SKM-1 (cell line): ENCODE results near the gene TXNL1.
"Not testable (repeated sequence)": the region's sequence is repeated elsewhere in the genome, so short reads cannot be mapped to it uniquely, and the experiment has no call there.

Source experiments
- DNase-seq: peaks from one replicate; lab custom pipeline; 2025; ENCODE audit not compliant: unreplicated experiment; lab: John Stamatoyannopoulos, UW

TXNL1 gene

DNA sequence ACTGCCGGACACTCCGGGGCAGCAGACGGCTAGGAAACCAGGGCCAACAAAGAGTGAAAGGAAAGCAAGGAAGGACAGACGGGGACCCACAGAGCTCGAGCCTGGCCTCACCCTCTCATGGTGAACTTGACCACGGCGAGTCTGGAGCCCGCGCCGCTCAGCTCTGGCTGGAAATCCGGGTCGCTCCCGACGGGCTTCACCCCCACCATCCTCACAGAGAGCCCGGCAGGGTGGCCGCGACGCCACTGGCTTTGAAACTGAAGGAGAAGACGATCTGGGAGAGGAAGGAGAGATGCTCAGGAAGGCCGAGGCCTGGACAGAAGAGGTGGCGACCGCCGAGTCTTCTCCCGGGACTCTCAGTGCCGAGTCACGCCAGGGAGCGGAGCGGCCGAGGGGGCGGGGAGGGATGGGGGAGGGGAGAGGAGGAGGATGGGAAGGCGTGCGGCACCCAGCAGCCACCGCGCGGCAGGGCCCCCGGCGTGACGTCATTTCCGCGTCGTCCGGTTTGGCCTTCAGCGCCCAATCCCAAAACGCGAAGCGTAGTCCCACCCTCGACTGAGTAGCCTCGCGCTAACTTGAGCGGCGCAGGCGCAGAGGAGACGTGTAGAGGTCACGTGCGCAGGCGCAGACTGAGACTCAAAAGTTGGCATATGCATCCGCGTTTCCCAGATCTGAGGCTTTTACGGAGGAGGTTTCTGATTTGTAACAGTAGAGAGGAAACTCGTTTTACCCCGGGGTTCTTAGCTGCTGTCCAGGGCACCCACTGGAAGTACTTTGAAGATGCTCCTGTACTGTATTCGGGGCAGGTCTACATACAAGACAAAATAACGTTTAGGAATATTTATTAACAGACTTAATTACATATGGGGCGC is at the start of gene TXNL1:
Gene TXNL1, minus strand, starts transcription at position 361 of the 872 bp plus-strand sequence. Its CDS starts 152 bp downstream, at position 209.
- peak; percentile 90 for DNase-seq

DNA sequence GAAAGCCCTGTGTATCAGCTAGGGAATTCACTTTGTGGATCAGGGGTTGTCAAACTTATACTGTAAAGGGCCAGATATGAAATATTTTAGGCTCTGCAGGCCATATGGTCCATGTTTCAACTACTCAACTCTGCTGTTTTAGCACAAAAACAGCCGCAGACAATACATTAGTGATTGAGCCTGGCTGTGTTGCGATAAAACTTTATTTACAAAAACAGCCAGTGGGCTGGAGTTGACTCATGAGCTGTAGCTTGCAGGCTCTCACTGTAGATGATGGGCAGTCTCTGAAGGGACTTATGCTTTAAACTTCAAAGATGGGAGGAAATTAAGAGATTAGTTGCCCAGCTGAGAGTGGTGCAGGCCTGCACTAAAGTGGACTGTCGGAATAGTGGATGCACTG is 45.9 kb upstream of the TXNL1 start:
- no peak for DNase-seq

DNA sequence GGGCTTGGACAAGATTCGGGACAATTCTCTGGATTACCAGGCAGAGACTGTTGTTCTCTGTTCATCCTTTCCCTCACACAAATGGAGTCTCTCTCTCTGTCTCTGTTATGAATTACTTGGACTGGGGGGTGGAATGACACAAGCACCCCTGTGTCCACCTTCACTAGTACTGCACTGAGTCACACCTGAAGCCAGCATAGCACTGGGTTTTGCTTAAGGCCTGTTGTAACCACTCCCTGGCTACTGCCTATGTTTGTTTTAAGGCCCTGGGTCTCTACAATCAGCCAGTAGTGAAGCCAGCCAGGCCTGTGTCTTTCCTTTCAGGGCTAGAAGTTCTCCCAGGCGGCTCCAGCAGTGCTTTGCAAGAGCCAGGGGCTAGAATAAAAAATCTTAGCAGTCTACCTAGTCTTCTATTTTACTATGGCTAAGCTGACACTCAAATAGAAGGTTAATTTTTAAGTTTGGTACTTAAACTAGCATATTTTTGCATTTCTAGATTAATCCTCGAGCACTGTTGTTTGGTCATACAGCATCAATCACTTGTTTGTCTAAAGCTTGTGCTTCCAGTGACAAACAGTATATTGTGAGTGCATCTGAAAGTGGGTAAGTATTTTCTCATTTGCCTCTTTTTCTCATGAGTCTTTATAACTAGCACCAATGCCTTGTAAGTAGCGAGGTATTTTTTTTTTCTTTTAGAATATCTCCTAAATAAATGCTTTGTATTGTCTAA is 40.6 kb upstream of the TXNL1 start:
- DNase-seq, result no peak

DNA sequence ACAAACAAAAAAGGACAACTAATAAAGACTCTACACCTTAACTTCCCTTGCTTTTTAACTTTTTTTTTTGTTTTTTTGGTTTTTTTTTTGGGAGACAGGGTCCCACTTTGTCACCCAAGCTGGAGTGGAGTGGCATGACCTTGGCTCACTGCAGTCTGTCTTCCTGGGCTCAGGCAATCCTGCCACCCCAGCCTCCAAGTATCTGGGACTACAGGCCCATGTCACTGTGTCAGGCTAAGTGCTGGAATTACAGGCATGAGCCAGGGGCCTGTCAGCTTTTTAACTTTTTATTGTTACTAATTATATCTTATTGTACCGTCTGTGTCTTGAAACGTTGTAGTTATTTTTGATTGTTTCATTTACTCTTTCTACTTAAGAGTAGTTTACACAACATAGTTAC is 38.2 kb upstream of the TXNL1 start:
- DNase-seq, result no peak

DNA sequence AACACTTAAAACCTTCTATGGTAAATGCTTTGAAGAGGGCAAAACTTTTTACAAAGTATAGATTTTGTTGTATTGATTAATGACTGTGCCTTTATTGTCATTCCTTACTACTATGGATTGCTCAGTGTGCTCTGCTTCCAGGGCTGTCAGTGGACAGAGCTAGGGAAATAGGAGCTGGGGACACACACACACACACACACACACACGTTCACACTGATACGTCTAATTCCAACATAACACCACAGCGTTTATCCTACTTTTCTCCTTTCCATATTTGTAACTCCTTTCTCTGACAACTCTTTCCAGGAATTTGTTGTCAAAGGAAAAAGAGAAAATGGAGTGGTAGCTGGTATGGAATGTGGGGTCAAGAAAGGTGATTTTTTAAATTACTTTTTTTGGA is 34.6 kb upstream of the TXNL1 start:
- DNase-seq, result no peak

DNA sequence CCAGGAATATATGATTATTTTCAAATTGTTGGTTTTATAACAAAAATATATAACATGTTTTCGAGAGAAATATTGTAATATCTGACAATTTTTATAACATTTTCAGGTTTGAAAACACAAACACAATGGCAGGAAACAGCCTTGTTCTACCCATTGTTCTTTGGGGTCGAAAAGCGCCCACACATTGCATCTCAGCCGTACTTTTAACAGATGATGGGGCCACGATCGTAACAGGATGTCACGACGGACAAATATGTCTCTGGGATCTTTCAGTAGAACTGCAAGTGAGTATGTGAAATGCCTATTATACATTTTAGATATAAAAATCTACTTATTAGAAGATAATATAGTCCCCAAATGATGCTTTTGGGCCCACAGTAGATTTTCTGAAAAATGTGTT is 34.0 kb upstream of the TXNL1 start:
- no peak for DNase-seq

DNA sequence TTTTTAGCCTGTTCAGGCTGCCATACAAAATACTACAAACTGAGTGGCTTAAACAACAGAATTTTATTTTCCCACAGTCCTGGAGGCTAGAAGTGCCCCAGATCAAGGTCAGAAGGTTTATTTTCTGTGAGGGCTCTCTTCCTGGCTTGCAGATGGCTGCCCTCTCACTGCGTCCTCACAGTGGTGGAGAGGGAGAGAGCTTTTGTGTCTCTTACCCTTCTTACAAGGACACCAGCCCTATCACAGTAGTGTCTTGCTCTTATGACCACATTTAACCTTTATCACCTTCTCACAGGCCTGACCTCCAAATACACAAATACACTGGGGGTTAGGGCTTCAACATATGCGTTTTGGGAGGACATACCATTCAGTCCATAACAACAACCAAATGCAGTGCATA is 24.5 kb upstream of the TXNL1 start:
- DNase-seq, result no peak

DNA sequence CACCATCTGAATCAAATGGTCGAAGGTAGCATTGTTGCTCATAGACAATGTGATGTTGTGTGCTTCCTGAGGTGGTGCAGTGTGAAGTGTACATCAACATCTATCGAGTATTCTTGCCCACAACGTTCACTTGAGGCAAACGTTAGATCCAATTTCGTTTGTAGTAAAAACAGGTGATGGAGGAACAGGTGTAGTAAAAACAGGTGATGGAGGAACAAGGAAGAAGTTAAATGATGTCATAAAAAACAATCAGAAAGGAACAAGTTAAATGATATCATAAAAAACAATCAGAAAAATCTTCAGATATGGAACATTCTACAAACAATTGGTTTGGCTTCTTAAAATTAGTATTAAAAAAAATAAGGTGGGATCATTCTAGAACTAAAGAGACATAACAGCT is 24.1 kb upstream of the TXNL1 start:
- DNase-seq, result no peak

DNA sequence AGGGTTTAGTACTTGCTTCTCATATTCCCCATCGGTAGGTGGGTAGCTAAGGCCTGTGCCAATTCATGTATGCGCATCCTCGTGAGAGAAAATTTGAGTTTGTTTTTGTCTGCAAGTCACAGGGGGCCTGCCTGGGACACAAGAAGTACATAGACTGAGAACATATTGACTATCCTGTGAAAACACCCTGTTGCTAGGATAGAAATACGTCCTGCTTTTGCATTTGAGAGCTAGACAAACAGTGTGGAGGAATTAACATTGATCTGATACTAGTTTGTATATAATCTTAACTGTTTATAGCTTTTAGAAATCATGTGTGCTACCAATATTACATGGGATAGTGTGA is 23.6 kb upstream of the TXNL1 start:
- no peak for DNase-seq

DNA sequence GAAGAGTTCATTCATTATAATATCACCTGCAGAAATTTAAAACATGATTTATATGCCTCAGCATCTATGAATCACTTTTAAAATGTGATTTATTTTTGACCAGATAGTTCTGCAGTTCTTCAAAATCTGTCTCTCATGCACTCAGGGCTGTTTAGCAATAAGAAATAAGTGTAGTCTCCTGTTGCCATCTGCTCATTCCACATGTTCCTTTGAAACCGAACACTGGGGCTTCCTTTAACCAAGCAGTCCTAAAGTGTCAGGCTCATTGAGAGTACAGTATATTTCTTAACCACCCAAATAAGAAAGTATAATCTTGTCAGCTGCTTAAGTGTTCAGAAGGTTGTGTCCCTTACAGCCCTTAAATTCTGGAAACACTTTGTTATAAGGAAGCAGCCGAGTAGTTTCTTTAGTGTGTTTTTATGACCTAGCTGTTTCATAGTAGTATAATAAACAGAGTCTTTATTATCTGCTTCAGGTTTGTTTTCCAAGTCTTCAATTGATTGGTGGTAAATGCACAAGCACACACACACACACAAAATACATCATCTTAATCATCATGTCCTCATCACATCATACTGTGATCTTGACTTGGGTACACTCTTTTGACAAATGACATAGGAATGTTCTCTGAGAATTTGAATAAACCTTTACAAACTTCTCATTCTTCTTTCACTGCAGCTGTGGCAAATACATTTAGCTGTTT is 23.1 kb upstream of the TXNL1 start:
- DNase-seq, result no peak

DNA sequence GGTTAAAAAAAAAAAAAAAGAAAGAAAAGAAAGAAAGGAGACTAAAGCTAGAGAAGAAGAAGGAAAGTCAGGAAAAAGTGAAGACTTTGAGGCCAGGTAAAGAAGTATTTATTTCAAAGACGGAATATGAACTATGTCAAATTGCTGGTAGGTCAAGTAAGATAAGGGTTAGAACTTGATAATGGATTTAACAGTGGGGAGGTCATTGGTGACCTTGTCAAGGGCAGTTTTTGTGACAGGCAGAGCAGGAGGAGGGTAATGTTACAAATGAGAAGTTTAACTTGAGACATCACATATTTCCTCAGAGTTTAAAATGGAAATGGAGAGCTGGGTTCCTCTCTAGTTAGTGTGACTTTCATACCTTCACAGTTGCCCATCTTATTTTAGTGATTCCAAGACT is 22.3 kb upstream of the TXNL1 start:
- no peak for DNase-seq

DNA sequence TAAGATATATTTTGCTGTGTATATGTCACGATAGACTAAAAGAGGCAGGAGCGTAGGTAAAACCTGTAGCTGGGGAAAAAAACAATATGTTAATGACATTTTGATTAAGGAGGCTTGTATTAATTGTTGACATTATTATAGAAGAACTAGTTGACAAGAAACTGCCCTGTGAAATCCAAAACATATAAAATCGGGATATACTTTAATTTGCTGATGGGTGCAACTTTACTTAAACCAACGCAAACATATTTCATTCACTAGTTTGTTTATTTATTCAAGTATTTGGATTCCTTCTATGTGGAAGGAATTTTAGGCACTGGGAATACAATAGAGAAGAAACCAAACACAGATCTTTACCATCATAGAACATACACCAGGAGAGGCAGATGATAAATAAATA is 20.7 kb upstream of the TXNL1 start:
- no peak for DNase-seq

DNA sequence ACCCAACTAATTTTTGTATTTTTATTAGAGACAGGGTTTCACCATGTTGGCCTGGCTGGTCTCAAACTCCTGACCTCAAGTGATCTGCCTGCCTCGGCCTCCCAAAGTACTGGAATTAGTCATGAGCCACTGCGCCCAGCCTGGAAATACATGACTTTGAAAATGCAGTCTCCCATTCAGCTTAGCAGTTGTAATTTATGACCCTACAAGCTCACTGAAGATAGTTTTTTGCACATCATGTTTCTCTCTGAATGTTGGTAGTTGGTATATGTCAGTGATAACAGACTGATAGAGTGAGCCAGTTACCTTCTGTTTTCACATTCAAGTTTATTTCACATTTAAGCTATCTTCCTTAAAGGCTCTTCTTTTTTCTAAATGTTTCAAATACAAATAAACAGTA is 19.9 kb upstream of the TXNL1 start:
- no peak for DNase-seq

DNA sequence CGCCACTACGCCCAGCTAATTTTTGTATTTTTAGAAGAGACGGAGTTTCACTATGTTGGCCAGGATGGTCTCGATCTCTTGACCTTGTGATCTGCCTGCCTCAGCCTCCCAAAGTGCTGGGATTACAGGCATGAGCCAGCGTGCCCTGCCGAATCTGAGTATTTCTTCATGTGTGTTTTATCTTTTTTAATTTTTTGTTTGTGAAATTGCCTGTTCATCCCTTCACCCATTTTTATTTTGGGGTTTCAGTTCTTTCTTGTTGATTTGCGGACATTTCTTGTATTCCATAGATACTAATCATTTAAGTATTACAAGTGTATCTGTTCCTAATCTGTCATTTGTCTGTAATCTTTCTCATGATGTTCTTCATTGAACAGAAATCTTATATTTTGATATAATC is 15.9 kb upstream of the TXNL1 start:
- DNase-seq, result not testable (repeated sequence)

DNA sequence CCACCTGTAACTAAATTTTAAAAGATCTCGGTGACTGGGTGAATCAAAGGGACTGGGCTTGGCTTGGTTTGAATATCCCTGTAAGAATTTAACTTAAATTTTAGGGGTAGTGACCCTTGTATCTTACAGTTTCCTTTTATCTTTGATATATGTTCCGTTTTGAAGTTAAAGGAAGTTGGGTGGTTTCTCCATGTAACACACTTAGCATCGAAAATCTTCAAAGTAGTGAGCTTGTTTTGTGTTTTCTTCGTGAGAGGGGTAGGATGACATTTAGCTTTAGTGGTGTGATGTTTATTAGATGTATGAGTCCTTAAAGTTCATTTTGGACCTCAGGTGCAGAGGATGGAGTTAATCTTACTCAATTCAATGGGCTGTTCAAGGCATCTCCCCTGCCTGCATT is 14.4 kb upstream of the TXNL1 start:
- no peak for DNase-seq

DNA sequence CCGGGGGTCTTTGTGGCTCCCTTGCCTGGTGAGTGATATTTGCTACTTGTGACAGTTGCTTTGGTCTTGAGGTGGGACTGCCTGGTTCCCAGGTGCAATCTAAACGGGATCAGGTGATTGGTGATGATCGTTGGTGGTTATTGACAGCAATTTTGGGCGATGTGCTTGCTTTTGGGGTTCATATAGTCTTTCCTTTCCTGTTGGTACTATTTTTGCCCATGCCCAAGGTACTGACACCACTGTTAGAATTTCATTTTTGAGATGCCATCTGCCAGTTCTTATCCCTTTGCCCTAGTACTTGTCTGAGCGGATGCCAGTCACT is 13.3 kb upstream of the TXNL1 start:
- DNase-seq, result no peak

DNA sequence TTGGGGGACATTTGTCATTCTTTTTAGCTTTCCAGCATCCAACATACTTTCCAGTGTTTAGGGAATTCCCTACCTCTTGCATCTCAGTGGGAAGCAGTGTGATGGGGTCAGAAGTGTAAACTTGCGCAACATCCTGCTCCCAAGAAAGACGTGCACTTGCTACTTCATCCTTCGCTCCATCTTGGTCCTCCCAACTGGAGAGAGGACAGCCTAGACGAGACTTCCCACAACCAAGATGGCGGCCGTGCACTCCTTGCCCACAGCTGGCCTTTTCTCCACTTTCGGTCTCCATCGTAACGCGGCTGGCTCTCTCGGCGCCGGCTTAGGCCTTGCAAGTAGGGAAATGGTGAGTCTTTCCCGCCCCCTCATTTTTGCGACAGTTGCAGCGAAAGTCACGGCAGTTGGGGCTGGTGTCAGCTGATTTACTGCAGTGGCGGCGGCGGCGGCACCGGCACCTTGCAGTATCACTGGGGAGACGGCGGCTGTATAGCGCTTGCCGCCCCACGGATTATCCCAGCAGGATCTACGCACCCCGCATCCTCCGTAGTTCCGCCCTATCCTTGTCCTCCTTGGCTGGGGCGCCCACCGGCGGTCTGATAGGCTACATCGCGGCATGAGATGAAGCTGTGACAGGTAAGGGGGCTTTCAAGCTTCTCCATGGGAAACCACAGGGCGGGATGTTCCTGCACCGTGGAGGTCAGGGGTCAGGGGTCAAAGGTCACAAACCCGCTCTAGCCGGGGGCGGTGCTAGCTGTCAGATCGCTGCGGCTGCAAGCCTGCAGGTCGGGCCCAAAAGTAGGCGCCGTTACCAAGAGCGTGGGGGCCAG is 12.8 kb upstream of the TXNL1 start, which contains the start of gene WDR7:
Gene WDR7, plus strand, starts transcription at position 416 of the 827 bp plus-strand sequence. CDS start 21,157 bp downstream, outside the sequence.
- DNase-seq, result peak; percentile 87

DNA sequence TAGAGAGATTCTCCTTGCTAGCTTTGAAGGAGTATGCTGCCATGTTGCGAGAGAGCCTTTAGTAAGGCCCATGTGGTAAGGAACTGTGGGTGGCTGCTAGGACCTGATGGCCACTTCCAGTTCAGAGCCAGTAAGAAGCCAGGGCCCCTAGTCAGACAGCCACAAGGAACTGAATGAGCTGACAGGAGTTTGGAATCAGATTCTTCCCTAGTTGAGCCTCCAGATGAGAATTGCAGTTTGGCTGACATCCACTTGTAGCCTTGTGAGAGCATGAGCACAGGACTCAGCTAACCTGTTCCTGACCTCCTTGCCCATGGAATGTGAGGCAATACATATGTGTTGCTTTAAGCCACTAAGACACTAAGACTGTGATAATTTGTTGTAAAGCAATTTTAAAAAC is 11.6 kb upstream of the TXNL1 start:
- no peak for DNase-seq

DNA sequence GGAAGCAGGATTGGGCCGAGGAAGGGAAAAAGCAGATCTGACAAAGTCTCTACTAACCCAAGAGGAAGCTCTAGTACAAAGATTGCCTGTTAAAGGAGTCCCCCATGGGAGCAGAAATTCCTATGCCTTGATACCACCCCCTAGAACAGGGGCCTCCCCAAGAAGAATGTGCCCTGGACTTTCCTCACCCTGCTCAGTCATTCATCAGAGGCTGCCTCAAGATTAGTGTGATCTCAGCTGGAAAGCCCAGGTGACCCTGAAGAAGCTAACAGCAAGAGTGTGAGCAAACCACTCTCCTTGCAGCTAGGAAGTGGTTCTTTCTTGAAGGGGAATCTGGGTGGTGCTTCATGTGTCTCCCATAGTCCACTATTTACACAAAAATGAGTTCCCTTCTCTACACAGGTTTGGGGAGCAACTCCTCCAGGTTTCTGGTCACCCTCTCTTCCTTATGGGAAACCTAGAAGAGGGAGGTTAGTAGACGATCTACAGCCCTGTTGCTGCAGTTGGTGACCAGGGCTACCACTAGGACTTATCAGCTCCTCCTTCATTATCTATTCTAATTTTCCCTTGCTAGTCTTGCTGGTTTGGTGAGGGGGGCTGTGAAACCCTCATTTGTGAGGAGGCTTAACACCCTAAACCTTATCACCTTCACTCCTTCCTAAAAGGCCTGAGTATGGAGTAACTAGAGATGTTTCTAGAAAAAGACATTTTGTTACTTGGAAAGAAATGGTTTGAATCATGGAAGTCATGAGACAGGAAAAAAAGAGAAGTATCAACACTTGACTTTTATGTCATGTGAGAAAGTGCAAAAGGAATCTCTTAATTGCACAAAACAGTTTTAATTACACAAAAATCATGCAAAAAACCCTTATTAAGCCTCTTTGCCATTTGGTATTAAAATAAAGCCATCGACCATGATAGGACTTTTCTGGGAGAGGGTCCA is 9.8 kb upstream of the TXNL1 start:
- no peak for DNase-seq

DNA sequence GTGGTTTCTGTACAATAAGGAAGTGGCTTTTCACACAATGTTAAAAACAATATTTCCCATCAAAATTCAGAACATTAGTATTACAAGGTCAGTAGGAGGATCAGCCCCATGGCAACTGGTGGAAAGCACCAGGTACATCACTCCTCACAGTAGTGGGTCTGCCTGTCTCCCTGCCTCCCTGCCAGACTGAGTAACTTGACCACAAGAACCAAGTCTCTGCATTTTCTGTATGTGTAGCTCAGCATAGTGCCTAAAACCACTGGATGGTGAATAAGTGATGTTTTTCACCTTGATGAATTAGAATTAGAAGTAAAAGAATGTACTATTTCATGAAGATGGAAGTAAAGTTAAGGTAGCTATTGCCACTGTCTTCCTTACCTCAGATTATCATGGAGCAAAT is 8.7 kb upstream of the TXNL1 start:
- no peak for DNase-seq
